HG02885 (cell line): ENCODE measurements around the gene ZFAND3.

Source experiments
- ATAC-seq: cut with Tn5 transposase; IDR thresholded peaks from one replicate; pipeline ENCODE4 v1.9.1; 2021; ENCODE audit warnings: mild to moderate bottlenecking; ENCODE audit not compliant: unreplicated experiment, poor library complexity

The ZFAND3 gene

DNA sequence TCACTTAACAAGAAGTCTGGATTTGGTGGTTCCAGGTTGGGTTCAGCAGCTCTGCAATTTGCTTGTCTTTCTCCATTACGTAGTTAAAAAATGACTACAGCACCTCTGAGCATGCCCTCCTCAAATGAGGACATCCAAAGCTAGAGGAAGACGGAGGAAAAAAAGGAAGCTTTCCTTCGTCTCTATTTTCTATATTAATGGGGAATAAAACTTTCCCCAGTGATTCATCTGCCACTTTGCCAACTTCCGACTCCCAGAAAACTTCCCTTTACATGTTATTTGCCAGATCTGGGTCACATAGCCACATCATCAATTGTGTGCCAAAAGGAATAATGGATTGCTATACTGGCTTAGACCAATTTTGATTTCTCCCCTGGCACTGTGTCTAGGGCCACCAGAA lies 69.5 kb downstream of the ZFAND3 start:
- no peak for ATAC-seq

DNA sequence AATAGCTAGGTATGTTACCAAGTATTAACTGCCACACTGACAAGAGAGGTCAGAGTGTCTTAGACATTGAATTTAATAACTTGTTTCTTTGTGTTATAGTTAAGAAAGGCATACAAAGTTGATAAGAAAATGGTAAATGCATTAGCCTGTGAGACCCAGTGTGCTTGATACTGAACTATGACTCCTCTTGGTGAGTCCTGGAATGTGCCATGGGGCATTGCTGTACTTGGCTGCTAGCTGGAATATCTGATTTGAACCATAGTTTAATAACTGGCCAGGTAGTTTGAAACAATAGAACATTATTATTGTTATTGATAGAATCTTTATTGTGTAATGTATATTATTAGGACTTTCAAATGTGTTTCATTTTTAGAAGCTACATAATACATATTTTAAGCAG lies 70.0 kb downstream of the ZFAND3 start:
- ATAC-seq: no peak

DNA sequence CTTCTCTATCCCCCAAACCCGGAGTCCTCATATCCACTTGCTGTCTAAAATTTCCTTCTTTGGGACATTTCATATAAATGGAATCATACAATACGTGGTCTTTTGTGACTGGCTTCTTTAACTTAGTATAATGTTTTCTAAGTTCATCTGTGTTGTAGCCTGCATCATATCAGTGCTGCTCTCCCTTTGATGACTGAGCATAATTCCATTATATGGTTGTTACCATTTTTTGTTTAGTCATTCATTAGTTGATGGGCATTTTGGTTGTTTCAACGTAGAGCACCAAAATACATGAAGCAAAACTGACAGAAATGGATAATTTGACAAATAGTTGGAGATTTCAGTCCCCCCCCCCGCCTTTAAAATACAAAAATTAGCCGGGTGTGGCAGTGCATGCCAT lies 71.5 kb downstream of the ZFAND3 start:
- no peak for ATAC-seq

DNA sequence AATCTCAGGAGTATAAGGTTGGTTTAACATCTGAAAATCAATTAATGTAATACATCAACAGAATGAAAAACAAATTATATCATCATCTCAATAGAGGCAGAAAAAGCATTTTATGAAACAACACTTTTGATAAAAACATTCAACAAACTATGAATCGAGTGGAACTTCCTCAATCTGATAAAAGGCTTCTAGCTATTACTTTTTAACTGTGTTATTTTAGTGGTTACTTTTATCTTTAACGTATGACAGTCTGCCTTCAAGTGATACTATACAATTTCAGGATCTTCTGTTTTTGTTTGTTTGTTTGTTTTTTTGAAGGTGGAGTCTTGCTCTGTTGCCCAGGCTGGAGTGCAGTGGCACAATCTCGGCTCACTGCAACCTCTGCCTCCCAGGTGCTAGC lies 73.7 kb downstream of the ZFAND3 start:
- no peak for ATAC-seq

DNA sequence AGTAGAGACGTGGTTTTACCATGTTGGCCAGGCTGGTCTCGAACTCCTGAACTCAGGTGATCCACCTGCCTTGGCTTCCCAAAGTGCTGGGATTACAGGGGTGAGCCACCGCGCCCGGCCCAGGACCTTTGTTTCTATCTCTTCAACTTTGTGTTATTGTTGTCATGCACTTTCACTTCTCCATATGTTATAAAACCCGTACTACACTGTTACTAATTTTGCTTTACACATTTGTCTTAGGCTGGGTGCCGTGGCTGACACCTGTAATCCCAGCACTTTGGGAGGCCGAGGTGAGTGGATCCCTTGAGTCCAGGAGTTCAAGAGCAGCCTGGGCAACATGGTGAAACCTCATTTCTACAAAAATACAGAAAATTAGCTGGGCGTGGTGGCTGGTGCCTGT lies 74.2 kb downstream of the ZFAND3 start:
- ATAC-seq: peak; percentile 42

DNA sequence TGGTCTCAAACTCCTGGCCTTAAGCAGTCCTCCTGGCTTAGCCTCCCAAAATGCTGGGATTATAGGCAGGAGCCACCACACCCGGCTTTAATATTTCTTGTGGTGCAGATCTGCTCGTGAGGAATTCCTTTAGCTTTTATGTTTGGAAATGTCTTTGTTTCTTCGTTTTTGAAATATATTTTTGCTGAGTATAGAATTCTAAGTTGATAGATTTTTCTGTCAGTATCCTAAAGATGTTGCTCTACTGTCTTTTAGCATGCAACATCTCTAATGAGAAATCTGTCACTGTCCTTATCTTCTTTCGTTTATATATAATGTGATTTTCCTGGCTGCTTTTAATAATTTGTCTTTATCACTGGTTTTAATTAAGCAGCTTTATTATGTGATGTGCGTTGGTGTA lies 75.1 kb downstream of the ZFAND3 start:
- ATAC-seq: no peak

DNA sequence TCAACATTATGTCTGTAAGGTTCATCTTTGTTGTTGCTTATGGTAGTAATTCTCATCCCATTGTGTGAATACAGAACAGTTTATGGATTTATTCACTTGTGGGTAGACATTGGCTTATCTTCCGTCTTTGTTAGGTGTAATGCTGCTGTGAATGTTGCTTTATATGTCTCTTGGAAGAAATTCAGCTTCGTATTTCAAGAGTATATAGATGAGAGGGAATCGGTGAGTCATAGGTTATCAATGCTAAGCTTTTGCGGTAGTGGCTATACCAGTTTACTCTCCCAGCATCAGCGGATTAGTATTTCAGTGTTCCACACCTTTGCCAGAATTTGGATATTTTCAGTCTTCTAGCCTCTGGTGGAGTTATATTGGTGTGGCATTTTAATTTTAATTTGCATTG lies 77.8 kb downstream of the ZFAND3 start:
- ATAC-seq: no peak

DNA sequence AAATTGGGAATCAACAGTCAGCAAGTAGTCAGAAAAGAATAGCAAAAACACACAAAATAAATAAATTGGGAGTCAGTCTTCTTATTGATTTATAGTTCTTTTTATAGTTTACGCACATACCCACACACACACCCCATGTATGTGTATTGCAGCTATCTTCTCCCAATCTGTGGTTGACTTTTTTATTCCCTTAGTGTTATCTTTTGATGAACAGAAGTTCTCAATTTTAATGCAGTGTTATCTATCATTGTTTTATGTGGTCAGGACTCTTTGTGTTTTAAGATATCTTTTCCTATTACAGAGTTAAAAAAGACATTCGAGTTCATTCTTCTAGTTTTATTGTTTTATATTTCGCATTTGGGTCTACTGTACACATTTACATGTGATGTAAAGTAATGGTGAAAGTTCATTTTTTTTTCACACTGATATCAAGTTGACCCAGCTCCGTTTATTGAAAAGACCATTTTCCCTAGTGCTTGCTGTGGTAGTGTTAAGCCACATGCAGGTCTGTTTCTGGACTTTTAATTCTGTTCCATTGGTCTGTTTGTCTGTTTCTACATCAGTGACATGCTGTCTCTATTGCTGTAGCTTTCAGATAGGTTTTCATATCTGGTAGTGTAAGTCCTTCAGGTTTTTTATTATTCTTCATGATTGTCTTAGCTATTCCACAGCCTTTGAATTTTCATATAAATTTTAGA lies 78.4 kb downstream of the ZFAND3 start:
- no peak for ATAC-seq

DNA sequence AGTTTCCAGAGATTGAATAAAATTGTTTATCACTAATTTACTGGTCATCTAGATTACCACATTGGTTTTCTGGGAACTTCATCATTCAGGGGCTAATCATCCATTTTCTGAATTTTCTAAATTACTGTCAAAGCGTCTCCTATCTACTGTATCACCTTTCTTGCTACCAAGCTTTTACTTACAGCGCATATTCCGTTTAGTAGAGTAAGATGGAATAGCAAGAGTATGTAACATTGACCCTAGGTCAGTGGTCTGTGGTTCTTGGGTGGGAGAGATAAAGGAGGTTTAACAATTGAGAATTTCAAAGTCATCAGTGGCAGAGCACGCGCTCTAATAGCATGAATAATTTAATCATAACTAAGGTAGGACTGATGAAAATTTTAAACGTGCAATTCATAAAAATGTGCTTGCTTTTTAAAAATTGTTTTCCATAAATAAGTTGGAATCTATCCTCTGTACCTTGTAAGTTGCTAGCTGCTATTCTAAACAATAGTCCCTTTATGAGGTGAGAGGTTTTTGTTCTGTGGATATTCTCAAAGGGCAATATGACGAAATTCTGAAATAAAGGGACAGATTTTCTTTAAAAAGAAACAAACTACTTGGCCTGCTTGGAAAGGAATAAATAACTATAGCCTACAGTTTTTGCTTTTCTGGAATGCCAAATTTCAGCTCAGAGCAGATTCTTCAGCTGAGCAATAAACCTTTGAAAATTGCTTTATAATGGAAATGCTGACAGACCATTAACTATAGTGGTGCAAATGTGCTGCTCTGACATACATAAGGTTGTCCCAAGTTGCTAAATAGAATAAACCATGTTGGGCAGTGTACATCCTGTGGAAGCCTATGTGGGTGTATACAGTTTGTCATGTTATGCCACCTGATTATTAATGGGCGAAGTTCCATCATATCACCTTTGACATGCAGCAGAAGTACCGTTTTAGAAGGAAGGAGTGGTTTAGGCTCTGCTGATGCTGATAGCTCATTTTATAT lies 84.1 kb downstream of the ZFAND3 start:
- no peak for ATAC-seq

DNA sequence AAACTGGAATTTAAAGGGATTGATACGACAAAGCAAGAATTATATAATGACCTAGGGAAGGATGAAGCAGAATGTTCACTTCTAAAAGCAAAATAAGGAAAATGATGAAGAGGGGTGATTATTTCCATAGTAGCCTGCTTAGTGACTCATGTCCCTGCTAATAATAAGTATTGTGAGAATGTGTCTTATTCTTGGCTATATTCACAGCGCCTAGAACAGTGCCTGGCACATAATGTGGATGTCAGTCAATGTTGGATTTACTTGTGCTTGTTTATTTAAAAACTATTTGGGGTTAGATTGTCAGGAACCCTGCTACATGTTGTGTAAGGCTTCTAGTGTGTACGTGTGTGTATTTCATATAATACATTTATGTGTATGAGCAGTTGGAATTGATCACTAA lies 85.1 kb downstream of the ZFAND3 start:
- no peak for ATAC-seq

DNA sequence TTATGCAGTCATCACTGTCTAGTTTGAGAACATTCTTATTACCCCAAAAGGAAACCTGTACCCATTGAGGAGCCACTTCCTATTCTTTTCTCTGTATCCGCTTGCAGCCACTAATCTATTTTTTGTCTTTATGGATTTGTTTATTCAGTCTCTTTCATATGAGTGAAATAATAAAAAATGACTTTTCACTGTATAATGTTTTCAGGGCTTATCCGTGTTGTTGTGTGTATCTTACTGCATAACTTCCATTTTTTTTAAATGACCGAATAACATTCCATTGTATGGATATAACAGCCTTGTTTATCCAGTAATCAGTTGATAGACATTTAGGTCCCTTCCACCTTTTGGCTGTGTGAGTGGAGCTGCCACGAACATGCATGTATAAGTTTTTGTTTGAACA lies 86.6 kb downstream of the ZFAND3 start:
- no peak for ATAC-seq

DNA sequence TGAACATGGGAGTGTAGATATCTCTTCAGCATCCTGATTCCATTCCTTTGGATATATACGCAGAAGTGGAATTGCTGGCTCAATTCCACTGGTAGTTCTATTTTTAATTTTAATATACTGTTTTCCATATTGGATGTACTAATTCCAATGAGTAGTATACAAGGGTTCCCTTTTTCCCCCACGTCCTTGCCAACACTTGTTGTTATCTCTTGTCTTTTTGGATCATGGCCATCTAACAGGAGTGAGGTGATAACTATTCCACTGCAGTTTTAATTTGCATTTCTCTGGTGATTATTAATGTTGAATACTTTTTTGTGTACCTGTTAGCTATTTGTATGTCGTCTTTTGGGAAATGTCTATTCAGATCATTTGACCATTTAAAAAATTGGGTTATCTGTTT lies 91.5 kb downstream of the ZFAND3 start:
- ATAC-seq: no peak

DNA sequence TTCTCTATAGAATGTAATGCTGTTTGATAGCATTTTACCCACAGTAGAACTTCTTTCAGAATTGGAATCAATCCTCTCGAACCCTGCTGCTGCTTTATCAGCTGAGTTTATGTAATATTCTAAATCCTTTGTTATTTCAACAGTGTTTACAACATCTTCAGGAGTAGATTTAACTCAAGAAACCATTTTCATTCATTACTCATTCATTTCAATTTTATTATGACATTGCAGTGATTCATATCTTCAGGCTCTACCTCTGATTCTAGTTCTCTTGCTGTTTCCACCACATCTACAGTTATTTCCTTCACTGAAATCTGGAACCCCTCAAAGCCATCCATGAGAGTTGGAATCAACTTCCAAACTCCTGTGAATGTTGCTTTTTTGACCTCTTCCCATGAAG lies 93.7 kb downstream of the ZFAND3 start:
- no peak for ATAC-seq

DNA sequence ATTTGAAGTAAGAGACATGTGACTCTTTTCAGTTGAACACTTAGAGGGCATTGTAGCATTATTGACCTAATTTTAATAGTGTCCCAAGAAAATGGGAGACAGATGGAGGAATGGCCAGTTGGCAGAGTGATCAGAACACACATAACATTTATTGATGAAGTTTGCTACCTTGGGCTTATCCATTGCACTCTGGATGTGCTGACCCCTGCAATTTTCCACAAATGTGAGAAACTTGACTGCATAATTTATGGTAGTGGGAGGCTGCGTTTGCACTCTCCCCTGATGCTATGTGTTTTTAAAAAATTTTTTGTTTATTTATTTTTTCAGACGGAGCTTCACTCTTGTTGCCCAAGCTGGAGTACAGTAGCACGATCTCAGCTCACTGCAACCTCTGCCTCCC lies 95.9 kb downstream of the ZFAND3 start:
- no peak for ATAC-seq

DNA sequence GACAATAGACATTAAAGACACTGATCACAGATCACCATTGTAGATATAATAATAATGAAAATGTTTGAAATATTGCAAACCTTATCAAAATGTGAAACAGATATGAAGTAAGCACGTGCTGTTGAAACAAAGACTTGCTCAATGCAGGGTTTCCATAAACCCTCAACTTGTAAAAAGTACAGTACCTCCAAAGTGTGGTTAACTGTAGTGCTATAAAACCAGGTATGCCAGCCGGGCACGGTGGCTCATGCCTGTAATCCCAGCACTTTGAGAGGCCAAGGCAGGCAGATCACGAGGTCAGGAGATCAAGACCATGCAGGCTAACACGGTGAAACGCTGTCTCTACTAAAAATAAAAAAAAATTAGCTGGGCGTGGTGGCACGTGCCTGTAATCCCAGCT lies 96.6 kb downstream of the ZFAND3 start:
- no peak for ATAC-seq

DNA sequence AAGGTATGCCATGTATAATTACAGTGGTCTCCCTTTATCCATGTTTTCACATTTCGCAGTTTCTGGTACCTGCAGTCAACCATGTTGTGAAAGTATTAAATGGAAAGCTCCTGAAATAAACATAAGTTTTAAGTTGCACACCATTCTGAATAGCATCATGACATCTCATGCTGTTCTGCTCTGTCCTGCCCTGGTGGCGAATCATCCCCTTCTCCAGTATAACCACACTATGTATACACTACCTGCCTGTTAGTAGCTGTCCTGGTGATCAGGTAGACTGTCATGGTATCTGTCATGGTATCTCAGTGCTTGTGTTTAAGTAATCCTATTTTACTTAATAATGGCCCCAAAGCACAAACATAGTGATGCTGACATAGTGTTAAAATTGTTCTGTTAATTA lies 97.1 kb downstream of the ZFAND3 start:
- ATAC-seq: no peak

DNA sequence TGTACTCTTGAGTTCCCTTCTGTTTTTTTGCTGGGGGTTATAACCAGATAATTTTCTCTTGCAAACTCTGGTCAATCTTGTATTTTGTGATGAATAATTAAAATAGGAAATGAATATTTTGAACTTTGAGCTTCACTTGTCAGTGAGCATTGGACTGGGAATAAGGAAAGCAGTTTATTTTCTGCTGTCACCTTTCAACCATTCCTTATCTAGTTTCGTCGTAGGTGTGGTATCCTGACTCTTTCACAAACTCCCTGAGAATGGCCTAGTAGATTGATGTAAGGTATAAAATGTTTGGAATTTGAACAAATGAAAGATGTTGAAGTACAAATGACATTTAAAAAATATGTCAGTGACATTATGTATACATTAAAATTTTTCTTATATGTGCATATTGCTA lies 98.0 kb downstream of the ZFAND3 start:
- no peak for ATAC-seq

DNA sequence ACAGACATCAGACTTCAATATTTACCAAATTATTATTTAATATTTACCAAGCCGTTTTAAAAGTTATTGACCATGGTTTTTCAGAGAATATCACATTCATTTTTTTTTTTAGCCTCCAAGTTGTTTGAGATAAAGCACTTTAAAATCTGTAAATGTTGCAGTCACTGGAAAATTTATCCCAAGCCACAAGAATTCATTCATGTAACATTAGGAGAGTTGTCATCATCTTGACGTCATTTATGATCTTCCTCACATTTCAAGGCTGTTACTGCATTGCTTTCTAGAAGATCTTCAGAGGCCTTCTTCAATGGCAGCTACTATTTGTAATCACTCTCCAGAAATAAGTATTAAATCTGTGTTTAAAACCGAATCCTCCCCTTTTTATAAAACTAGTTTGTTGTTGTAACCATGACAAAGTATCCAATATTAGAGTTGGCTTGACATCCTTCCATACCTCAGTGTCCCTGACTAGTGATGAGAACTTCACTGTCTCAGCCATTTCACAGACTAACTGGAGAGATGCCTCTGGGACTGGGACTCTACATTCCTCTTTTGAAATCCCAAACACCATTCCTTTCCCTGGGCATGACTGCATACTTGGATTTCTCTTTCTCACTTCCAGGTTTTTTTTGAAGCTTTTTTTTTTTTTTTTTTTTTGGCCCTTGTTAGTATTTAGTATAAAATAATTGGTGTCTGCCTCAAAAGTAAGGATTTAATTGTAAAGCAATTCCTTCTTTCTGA lies 100.1 kb downstream of the ZFAND3 start:
- no peak for ATAC-seq

DNA sequence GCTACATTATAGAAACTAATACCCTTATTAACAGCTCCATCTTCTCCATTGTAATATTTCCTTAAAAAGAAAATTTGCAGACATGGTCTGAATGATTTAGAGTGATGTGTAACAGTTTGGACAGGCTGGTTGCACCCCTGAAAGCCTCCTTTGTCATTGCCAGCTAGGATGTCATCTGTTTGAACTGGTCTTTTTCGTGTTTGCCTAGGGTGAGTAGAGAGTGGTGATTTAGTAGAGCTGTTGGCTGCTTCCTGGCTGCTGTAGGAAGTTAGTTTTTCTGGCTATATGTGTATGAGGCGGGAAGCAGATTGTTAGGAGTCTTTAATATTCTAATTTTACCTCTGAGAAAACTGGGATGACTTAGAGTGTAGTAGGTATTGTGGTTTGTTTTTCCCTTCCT lies 101.1 kb downstream of the ZFAND3 start:
- ATAC-seq: no peak

DNA sequence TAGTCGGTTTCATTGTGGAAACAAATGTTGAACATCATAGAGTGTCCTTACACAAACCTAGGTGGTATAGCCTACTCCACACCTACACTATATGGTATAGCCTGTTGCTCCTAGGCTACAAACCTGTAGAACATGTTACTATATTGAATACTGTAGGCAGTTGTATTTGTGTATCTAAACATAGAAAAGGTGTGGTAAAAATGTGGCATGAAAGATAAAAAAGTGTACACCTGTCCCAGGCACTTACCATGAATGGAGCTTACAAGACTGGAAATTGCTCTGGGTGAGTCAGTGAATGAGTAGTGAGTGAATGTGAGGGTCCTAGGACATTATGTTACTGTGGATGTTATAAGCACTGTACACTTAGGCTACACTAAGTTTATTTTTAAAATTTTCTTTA lies 103.0 kb downstream of the ZFAND3 start:
- ATAC-seq: no peak

DNA sequence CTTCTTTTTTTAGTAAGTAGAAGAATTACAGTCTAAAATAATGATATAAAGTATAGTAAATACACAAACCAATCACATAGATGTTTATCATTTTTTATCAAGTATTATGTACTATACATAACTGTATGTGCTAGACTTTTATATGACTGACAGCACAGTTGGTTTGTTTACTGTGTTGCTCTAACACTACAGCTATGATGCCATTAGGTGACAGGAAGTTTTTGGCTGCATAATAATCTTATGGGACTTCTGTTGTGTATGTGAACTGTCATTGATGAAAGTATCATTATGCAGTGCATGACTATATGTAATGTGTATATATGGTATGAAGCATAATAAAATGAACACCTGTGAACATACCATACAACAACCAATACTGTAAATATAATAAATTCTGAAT lies 104.0 kb downstream of the ZFAND3 start:
- no peak for ATAC-seq
